Measurements from ENCODE around the gene RP9.

DNA sequence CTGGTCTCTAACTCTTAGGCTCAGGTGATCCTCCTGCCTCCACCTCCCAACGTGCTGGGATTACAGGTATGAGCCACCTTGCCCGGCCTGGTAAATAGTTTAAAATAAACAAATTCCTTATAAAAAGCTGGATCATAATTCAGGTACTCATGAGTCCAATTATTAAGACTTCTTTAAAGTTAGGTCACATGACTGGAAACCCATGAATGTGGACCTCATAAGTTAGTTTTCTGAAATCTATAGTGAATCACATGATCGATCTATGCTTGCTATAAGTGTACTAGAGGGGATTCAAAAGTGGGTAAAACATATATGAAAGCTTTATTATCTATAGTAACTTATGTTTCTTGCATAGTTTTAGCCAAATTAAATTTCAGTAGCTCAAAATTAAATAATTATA, 60.9 kb downstream of the RP9 start:
- no peak for TF ChIP-seq POLR2A (IDR thresholded peaks at IDR 0.05)
- TF ChIP-seq, protein P1, sequence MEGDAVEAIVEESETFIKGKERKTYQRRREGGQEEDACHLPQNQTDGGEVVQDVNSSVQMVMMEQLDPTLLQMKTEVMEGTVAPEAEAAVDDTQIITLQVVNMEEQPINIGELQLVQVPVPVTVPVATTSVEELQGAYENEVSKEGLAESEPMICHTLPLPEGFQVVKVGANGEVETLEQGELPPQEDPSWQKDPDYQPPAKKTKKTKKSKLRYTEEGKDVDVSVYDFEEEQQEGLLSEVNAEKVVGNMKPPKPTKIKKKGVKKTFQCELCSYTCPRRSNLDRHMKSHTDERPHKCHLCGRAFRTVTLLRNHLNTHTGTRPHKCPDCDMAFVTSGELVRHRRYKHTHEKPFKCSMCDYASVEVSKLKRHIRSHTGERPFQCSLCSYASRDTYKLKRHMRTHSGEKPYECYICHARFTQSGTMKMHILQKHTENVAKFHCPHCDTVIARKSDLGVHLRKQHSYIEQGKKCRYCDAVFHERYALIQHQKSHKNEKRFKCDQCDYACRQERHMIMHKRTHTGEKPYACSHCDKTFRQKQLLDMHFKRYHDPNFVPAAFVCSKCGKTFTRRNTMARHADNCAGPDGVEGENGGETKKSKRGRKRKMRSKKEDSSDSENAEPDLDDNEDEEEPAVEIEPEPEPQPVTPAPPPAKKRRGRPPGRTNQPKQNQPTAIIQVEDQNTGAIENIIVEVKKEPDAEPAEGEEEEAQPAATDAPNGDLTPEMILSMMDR (IDR thresholded peaks at IDR 0.05) = no peak

Data from heart left ventricle (tissue), 13 donors.